Natural killer cell (primary cell): Measurements from ENCODE around the gene TSKU. TPM values are rescaled to one million over a fixed set of nuclear protein-coding genes. Genes with fewer than 3 reads are reported as not detected.
A peak's percentile ranks its signal among the peaks of the same experiment; 100 is the strongest.

Experiments used
- ATAC-seq, 3 donors: fragments of 150-1000 bp in 2 of 3; fragments of 200-7000 bp in 1 of 3; cut with Tn5 transposase; 1 replicate in 1 of 3; 2 replicates in 2 of 3; pipeline ENCODE4 v1.10.0; 2021; ENCODE audit warnings: mild to moderate bottlenecking in 2 of 3, moderate library complexity in 2 of 3
- DNase-seq, 2 donors: peaks; one replicate each; pipeline versions ENCODE4 v3.0.0 to v3.0.0-alpha.2; 2013 to 2021; ENCODE audit warnings: mixed read lengths in 1 of 2
- H3K27ac ChIP-seq: one replicate; pipeline ENCODE4 v1.5.1; 2013; ENCODE audit warnings: mild to moderate bottlenecking, low read length
- H3K27me3 ChIP-seq: one replicate; pipeline ENCODE4 v1.6.1; 2013; ENCODE audit warnings: low read length; ENCODE audit not compliant: control insufficient read depth, insufficient read depth
- H3K36me3 ChIP-seq: one replicate; pipeline ENCODE4 v1.6.1; 2013; ENCODE audit warnings: low read length; ENCODE audit not compliant: control insufficient read depth, insufficient read depth
- H3K4me1 ChIP-seq: one replicate; pipeline ENCODE4 v1.6.1; 2013; ENCODE audit warnings: low read length; ENCODE audit not compliant: control insufficient read depth, insufficient read depth
- H3K4me3 ChIP-seq: one replicate; pipeline ENCODE4 v1.5.1; 2013; ENCODE audit warnings: low read length
- H3K9me3 ChIP-seq: one replicate; pipeline ENCODE4 v1.6.1; 2013; ENCODE audit warnings: low read length; ENCODE audit not compliant: control insufficient read depth, insufficient read depth
- H3K27ac Mint-ChIP-seq, 2 donors: one replicate each; pipeline ENCODE4 v1.8.0; 2022; ENCODE audit warnings: mild to moderate bottlenecking in 2 of 2, mixed read lengths in 2 of 2, moderate library complexity in 1 of 2
- H3K27me3 Mint-ChIP-seq, 2 donors: one replicate each; pipeline ENCODE4 v1.8.0; 2022; ENCODE audit warnings: low read depth in 2 of 2, mixed read lengths in 2 of 2
- H3K36me3 Mint-ChIP-seq: one replicate; pipeline ENCODE4 v1.8.0; 2022; ENCODE audit warnings: mixed read lengths
- H3K4me1 Mint-ChIP-seq, 2 donors: one replicate each; pipeline ENCODE4 v1.8.0; 2022; ENCODE audit warnings: mixed read lengths in 2 of 2
- H3K4me3 Mint-ChIP-seq: one replicate; pipeline ENCODE4 v1.8.0; 2022; ENCODE audit warnings: mild to moderate bottlenecking, moderate library complexity, mixed read lengths
- H3K9me3 Mint-ChIP-seq, 2 donors: one replicate each; pipeline ENCODE4 v1.8.0; 2022; ENCODE audit warnings: mixed read lengths in 2 of 2
- CTCF ChIP-seq: fragments of 200-600 bp; IDR thresholded peaks from one replicate; pipeline ENCODE4 v1.8.0; 2022; ENCODE audit warnings: antibody characterized with exemption
- WGBS: methylation state at CpG from one replicate; pipeline ENCODE4 v1.1.7; 2013; ENCODE audit warnings: missing lambda C conversion rate; ENCODE audit not compliant: insufficient coverage; 5-methylcytosine and 5-hydroxymethylcytosine counted together
- intact Hi-C: fragments of 100-400 bp; cut with micrococcal nuclease; formaldehyde crosslinking; loops from one replicate; pipeline ENCODE4 v1.14.2; 2022
- total RNA-seq, 4 donors: library from RNA; stranded (reverse); fragments of 120-200 nt in 1 of 4; gene quantifications; one replicate each; pipeline versions ENCODE4 v1.2.3 to v1.2.4, GENCODE V29; 2013 to 2022

TSKU gene
- total RNA-seq, 3 donors from 2014 or later (not counting 1 experiment from before 2014, with no cell fraction given): not detected

GRCh38 chr11:76785513-76785912 lies 2.4 kb downstream of the TSKU start:
- ATAC-seq (no peak), DNase-seq (no peak)
- Histone ChIP-seq H3K27ac (no peak overlapping the region), H3K4me3 (no peak overlapping the region), H3K27me3 (peaks cover 9% of the 10 kb centered on the region), H3K4me1 (peaks cover 12% of the 10 kb centered on the region), H3K36me3 (no peaks in the 10 kb centered on the region), H3K9me3 (no peaks in the 10 kb centered on the region)
- WGBS: 91% methylated on average over 5 of the region's 6 CpGs
- no peaks in the 10 kb centered on the region for H3K9me3 Mint-ChIP-seq
- no peak for TF ChIP-seq CTCF
- peaks cover 34 to 54% of the 10 kb centered on the region in 2 donors for H3K27me3 Mint-ChIP-seq
- H3K4me3 Mint-ChIP-seq: no peak overlapping the region
- intact Hi-C loops: no loop called here
- H3K4me1 Mint-ChIP-seq: peaks cover 5 to 7% of the 10 kb centered on the region in 2 donors
- no peaks in the 10 kb centered on the region for H3K36me3 Mint-ChIP-seq
- no peak overlapping the region for H3K27ac Mint-ChIP-seq

GRCh38 chr11:76786016-76786415 lies 2.9 kb downstream of the TSKU start:
- no peak overlapping the region for H3K4me3 ChIP-seq
- 84% methylated on average over 6 of the region's 6 CpGs for WGBS
- no peak for DNase-seq
- no peaks in the 10 kb centered on the region for H3K36me3 ChIP-seq
- intact Hi-C loops: no loop called here
- Mint-ChIP-seq H3K4me3 (no peak overlapping the region), H3K27me3 (peaks cover 29 to 54% of the 10 kb centered on the region in 2 donors), H3K27ac (no peak overlapping the region), H3K9me3 (no peaks in the 10 kb centered on the region), H3K4me1 (peaks cover 5 to 7% of the 10 kb centered on the region in 2 donors), H3K36me3 (no peaks in the 10 kb centered on the region)
- no peaks in the 10 kb centered on the region for H3K9me3 ChIP-seq
- peaks cover 12% of the 10 kb centered on the region for H3K4me1 ChIP-seq
- no peak for ATAC-seq
- no peak overlapping the region for H3K27ac ChIP-seq
- no peak for TF ChIP-seq CTCF
- H3K27me3 ChIP-seq: peaks cover 9% of the 10 kb centered on the region

- Histone ChIP-seq H3K9me3 (no peaks in the 10 kb centered on the region), H3K4me1 (peaks cover 12% of the 10 kb centered on the region), H3K36me3 (no peaks in the 10 kb centered on the region), H3K4me3 (no peak overlapping the region), H3K27me3 (peaks cover 9% of the 10 kb centered on the region), H3K27ac (no peak overlapping the region)
- no peaks in the 10 kb centered on the region for H3K36me3 Mint-ChIP-seq
- peaks cover 5 to 7% of the 10 kb centered on the region in 2 donors for H3K4me1 Mint-ChIP-seq
- peaks cover 26 to 53% of the 10 kb centered on the region in 2 donors for H3K27me3 Mint-ChIP-seq
- H3K9me3 Mint-ChIP-seq: no peaks in the 10 kb centered on the region
- intact Hi-C loops: no loop called here
- WGBS: 87% methylated on average over 4 of the region's 4 CpGs
- no peak overlapping the region for H3K27ac Mint-ChIP-seq
- ATAC-seq (no peak), DNase-seq (no peak)
- TF ChIP-seq CTCF: no peak
- no peak overlapping the region for H3K4me3 Mint-ChIP-seq
Observed at GRCh38 chr11:76786441-76787014, 3.4 kb downstream of the TSKU start.

GRCh38 chr11:76787271-76787670 lies 4.1 kb downstream of the TSKU start:
- no peak for TF ChIP-seq CTCF
- Mint-ChIP-seq H3K27me3 (peaks cover 25 to 49% of the 10 kb centered on the region in 2 donors), H3K4me3 (no peak overlapping the region), H3K9me3 (no peaks in the 10 kb centered on the region), H3K36me3 (no peaks in the 10 kb centered on the region), H3K4me1 (peaks cover 5 to 7% of the 10 kb centered on the region in 2 donors), H3K27ac (no peak overlapping the region)
- no peaks in the 10 kb centered on the region for H3K36me3 ChIP-seq
- H3K4me1 ChIP-seq: peaks cover 12% of the 10 kb centered on the region
- WGBS: 79% methylated on average over 4 of the region's 4 CpGs
- no peak overlapping the region for H3K27ac ChIP-seq
- no peaks in the 10 kb centered on the region for H3K9me3 ChIP-seq
- H3K27me3 ChIP-seq: peaks cover 9% of the 10 kb centered on the region
- ATAC-seq: peak in 1 of 3 donors; percentile 31
- no peak for DNase-seq
- H3K4me3 ChIP-seq: no peak overlapping the region
- intact Hi-C loops: no loop called here
